ENCODE results near the gene PTPRT. TPM values are rescaled to one million over a fixed set of nuclear protein-coding genes. Genes with fewer than 3 reads are reported as not detected.

The PTPRT gene
- total RNA-seq, 2 experiments from 2014 or later: not detected

GRCh38 chr20:42461965-42462593, 727.6 kb downstream of the PTPRT start:
- CTCF ChIA-PET: no interaction called here
- DNase-seq (no peak), ATAC-seq (no peak)
- POLR2A ChIA-PET: no interaction called here
- no peaks in the 10 kb centered on the region for H3K36me3 Mint-ChIP-seq (ENCODE audit: low read depth)
- no peaks in the 10 kb centered on the region for H3K27me3 Mint-ChIP-seq (ENCODE audit: low read depth)
- no peaks in the 10 kb centered on the region for H3K9me3 Mint-ChIP-seq (ENCODE audit: insufficient read depth)
- H3K4me3 Mint-ChIP-seq: no peak overlapping the region
- H3K27ac Mint-ChIP-seq: no peak overlapping the region
- no peaks in the 10 kb centered on the region for H3K4me1 Mint-ChIP-seq (ENCODE audit: low read depth)

GRCh38 chr20:42461291-42461690, 728.4 kb downstream of the PTPRT start:
- no peaks in the 10 kb centered on the region for H3K36me3 Mint-ChIP-seq (ENCODE audit: low read depth)
- H3K27ac Mint-ChIP-seq: no peak overlapping the region
- DNase-seq (no peak), ATAC-seq (no peak)
- CTCF ChIA-PET: no interaction called here
- POLR2A ChIA-PET: no interaction called here
- H3K9me3 Mint-ChIP-seq (ENCODE audit: insufficient read depth): no peaks in the 10 kb centered on the region
- no peaks in the 10 kb centered on the region for H3K4me1 Mint-ChIP-seq (ENCODE audit: low read depth)
- H3K4me3 Mint-ChIP-seq: no peak overlapping the region
- H3K27me3 Mint-ChIP-seq (ENCODE audit: low read depth): no peaks in the 10 kb centered on the region

DNA sequence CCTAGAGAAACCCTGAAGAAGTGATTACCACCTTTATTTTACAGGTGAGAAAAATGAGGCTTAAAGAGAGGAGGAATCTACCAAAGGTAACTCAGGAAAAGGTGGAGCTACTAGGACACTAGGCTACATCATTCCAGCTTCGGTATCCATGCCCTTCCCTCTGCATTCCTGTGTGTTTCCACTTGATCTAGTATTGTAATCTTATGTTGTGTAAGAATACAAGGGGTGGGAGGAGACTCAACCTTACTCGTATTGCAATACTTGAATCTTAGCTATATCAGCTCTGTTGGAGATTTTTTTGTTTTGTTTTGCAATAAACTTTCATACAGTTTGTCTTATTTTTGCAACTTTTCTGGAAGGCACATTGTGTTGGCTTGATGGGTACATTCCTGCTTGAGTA, 742.4 kb downstream of the PTPRT start:
- ATAC-seq: no peak
- Mint-ChIP-seq H3K27me3 (ENCODE audit: low read depth) (no peaks in the 10 kb centered on the region), H3K27ac (no peak overlapping the region), H3K9me3 (ENCODE audit: insufficient read depth) (no peaks in the 10 kb centered on the region), H3K4me1 (ENCODE audit: low read depth) (no peaks in the 10 kb centered on the region), H3K36me3 (ENCODE audit: low read depth) (no peaks in the 10 kb centered on the region), H3K4me3 (no peak overlapping the region)
- ChIA-PET POLR2A (no interaction called here), CTCF (no interaction called here)
- DNase-seq: no peak

DNA sequence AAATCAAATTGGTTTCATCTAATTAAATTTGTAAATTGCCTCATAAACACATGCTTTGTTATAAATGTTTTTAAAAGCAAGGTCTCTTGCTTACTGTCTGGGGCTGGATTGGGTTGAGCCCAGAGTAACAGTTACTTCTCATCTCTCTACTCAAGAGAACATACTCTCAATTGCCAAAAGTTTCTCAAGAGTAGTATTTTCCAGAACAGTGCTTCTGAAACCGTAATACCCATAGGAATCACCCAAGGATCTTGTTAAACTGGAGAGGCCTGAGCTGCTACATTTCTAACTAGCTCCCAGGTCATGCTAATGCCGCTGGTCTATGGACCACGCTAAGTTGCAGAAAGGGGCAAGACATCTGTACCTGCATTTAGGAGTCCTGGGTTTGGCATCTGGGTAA, 744.9 kb downstream of the PTPRT start:
- ATAC-seq (no peak), DNase-seq (no peak)
- H3K36me3 Mint-ChIP-seq (ENCODE audit: low read depth): no peaks in the 10 kb centered on the region
- ChIA-PET CTCF (no interaction called here), POLR2A (no interaction called here)
- H3K27me3 Mint-ChIP-seq (ENCODE audit: low read depth): no peaks in the 10 kb centered on the region
- H3K9me3 Mint-ChIP-seq (ENCODE audit: insufficient read depth): no peaks in the 10 kb centered on the region
- no peak overlapping the region for H3K4me3 Mint-ChIP-seq
- no peak overlapping the region for H3K27ac Mint-ChIP-seq
- H3K4me1 Mint-ChIP-seq (ENCODE audit: low read depth): no peaks in the 10 kb centered on the region

GRCh38 chr20:42443200-42443599, 746.5 kb downstream of the PTPRT start:
- H3K27me3 Mint-ChIP-seq (ENCODE audit: low read depth): no peaks in the 10 kb centered on the region
- no peaks in the 10 kb centered on the region for H3K4me1 Mint-ChIP-seq (ENCODE audit: low read depth)
- no peak overlapping the region for H3K4me3 Mint-ChIP-seq
- ChIA-PET CTCF (no interaction called here), POLR2A (no interaction called here)
- no peak for DNase-seq
- H3K9me3 Mint-ChIP-seq (ENCODE audit: insufficient read depth): peaks cover 4% of the 10 kb centered on the region
- H3K27ac Mint-ChIP-seq: no peak overlapping the region
- no peaks in the 10 kb centered on the region for H3K36me3 Mint-ChIP-seq (ENCODE audit: low read depth)
- no peak for ATAC-seq

GRCh38 chr20:42442716-42443115, 747.0 kb downstream of the PTPRT start:
- DNase-seq: no peak
- H3K36me3 Mint-ChIP-seq (ENCODE audit: low read depth): no peaks in the 10 kb centered on the region
- ChIA-PET POLR2A (no interaction called here), CTCF (no interaction called here)
- no peak overlapping the region for H3K27ac Mint-ChIP-seq
- H3K4me1 Mint-ChIP-seq (ENCODE audit: low read depth): no peaks in the 10 kb centered on the region
- H3K27me3 Mint-ChIP-seq (ENCODE audit: low read depth): no peaks in the 10 kb centered on the region
- no peak overlapping the region for H3K4me3 Mint-ChIP-seq
- ATAC-seq: no peak
- peaks cover 4% of the 10 kb centered on the region for H3K9me3 Mint-ChIP-seq (ENCODE audit: insufficient read depth)

- H3K27ac Mint-ChIP-seq: no peak overlapping the region
- no peaks in the 10 kb centered on the region for H3K27me3 Mint-ChIP-seq (ENCODE audit: low read depth)
- no peaks in the 10 kb centered on the region for H3K36me3 Mint-ChIP-seq (ENCODE audit: low read depth)
- ChIA-PET CTCF (no interaction called here), POLR2A (no interaction called here)
- ATAC-seq (no peak), DNase-seq (no peak)
- H3K4me1 Mint-ChIP-seq (ENCODE audit: low read depth): no peaks in the 10 kb centered on the region
- H3K9me3 Mint-ChIP-seq (ENCODE audit: insufficient read depth): peaks cover 4% of the 10 kb centered on the region
- H3K4me3 Mint-ChIP-seq: no peak overlapping the region
These were observed 747.8 kb downstream of the PTPRT start for GRCh38 chr20:42441864-42442331.

- no peak overlapping the region for H3K4me3 Mint-ChIP-seq
- H3K27me3 Mint-ChIP-seq (ENCODE audit: low read depth): no peaks in the 10 kb centered on the region
- ChIA-PET CTCF (no interaction called here), POLR2A (no interaction called here)
- H3K9me3 Mint-ChIP-seq (ENCODE audit: insufficient read depth): peaks cover 4% of the 10 kb centered on the region
- H3K4me1 Mint-ChIP-seq (ENCODE audit: low read depth): no peaks in the 10 kb centered on the region
- H3K36me3 Mint-ChIP-seq (ENCODE audit: low read depth): no peaks in the 10 kb centered on the region
- no peak overlapping the region for H3K27ac Mint-ChIP-seq
- no peak for ATAC-seq
- no peak for DNase-seq
These were observed 748.4 kb downstream of the PTPRT start for GRCh38 chr20:42441196-42441863.

DNA sequence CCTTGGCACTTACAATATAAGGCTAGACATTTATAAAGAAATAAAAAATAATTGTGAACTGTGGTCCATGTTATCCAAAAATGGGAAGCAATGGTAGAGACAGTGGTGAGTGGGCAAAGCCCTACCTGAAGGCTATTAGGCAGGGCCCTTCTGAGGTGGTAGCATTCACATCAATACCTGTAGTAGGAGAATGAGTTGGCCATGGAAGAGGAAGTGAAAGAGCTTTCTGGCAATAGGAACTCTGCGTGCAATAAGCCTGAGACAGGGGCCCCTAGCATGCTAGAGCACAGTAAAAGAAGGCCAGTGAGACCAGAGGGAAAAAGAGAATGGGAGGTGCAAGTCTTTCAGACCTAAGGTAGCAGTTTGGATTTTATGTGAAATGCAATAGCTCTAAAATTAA, 754.5 kb downstream of the PTPRT start:
- H3K27me3 Mint-ChIP-seq (ENCODE audit: low read depth): no peaks in the 10 kb centered on the region
- ATAC-seq (no peak), DNase-seq (no peak)
- no peak overlapping the region for H3K4me3 Mint-ChIP-seq
- H3K9me3 Mint-ChIP-seq (ENCODE audit: insufficient read depth): peaks cover 4% of the 10 kb centered on the region
- no peaks in the 10 kb centered on the region for H3K4me1 Mint-ChIP-seq (ENCODE audit: low read depth)
- H3K36me3 Mint-ChIP-seq (ENCODE audit: low read depth): no peaks in the 10 kb centered on the region
- ChIA-PET CTCF (no interaction called here), POLR2A (no interaction called here)
- no peak overlapping the region for H3K27ac Mint-ChIP-seq

DNA sequence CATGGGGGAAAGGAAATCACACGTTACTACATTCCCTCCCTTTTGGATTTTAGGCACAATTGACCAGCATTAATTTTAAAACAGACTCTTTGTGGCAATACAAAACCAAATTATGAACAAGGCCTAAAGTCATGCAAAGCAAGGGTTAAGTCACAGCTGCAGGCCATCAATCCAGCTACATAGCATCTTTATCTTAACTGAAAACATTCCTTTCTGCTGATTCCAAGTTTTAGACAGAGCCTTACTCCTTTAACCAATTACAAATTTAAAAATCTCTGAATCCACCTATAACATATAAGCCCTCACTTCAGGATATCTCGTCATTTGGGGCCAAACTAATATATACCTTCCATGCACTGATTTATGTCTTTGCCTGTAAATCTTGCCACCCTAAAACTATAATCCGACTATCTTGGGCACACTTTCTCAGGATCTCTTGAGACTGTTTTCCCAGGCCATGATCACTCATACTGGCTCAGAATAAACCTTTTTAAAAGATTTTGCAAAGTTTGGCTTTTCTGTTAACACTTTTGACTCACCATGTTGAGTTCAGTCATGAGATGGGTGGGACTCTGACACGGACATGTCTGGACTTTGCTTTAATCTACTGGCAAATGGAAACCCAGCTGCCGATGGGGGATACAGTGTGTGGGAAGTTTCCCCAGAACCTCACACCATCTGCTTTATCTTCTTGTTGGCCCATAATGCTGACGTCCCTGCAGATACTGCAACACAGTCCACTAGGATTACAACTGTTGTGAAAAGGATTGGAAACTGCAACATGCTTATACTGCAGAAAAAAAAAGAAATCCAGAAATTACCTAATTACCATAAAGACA, 757.0 kb downstream of the PTPRT start:
- Mint-ChIP-seq H3K27ac (no peak overlapping the region), H3K9me3 (ENCODE audit: insufficient read depth) (no peaks in the 10 kb centered on the region), H3K27me3 (ENCODE audit: low read depth) (no peaks in the 10 kb centered on the region)

DNA sequence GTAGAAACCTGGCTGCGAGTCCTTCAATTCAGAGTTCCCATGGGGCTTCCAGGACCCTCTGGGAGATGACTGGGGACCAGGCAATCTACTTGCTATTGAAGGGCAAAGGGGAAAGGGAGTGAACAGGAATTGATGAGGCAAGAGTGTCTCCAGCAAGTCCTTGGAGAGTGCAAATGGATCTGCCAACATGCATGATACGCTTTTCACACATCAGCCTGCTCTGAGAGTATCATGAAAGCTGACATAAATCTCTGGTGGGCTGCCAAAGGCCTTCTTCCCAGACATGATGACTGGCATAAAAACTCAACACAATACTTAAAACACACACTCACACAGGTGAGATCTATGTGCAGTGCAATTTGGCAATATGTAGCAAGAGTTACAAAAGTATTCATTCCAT, 759.1 kb downstream of the PTPRT start:
- Mint-ChIP-seq H3K27ac (no peak overlapping the region), H3K4me1 (ENCODE audit: low read depth) (no peaks in the 10 kb centered on the region), H3K9me3 (ENCODE audit: insufficient read depth) (no peaks in the 10 kb centered on the region), H3K4me3 (no peak overlapping the region), H3K27me3 (ENCODE audit: low read depth) (no peaks in the 10 kb centered on the region), H3K36me3 (ENCODE audit: low read depth) (no peaks in the 10 kb centered on the region)
- ATAC-seq (no peak), DNase-seq (no peak)
- ChIA-PET CTCF (no interaction called here), POLR2A (no interaction called here)

More for the DNA sequence above, 757.0 kb downstream of the PTPRT start:
- ChIA-PET CTCF (no interaction called here), POLR2A (interaction anchor here (0.6 kb wide), 1 partner anchor 19 kb away, joined by 3 read pairs; no protein-coding TSS in a partner anchor)
- no peaks in the 10 kb centered on the region for H3K4me1 Mint-ChIP-seq (ENCODE audit: low read depth)
- H3K4me3 Mint-ChIP-seq: no peak overlapping the region
- DNase-seq (no peak), ATAC-seq (no peak)
- H3K36me3 Mint-ChIP-seq (ENCODE audit: low read depth): no peaks in the 10 kb centered on the region

GRCh38 chr20:42429761-42430458, 759.8 kb downstream of the PTPRT start:
- H3K27ac Mint-ChIP-seq: no peak overlapping the region
- H3K36me3 Mint-ChIP-seq (ENCODE audit: low read depth): no peaks in the 10 kb centered on the region
- H3K9me3 Mint-ChIP-seq (ENCODE audit: insufficient read depth): no peaks in the 10 kb centered on the region

More at GRCh38 chr20:42429761-42430458, 759.8 kb downstream of the PTPRT start:
- no peaks in the 10 kb centered on the region for H3K27me3 Mint-ChIP-seq (ENCODE audit: low read depth)
- CTCF ChIA-PET: no interaction called here
- POLR2A ChIA-PET: no interaction called here
- no peak for DNase-seq
- H3K4me3 Mint-ChIP-seq: no peak overlapping the region
- no peak for ATAC-seq
- no peaks in the 10 kb centered on the region for H3K4me1 Mint-ChIP-seq (ENCODE audit: low read depth)

Data from activated CD8-positive, alpha-beta T cell treated with anti-CD3 and anti-CD28 coated beads, Interleukin-2, amount 10 ng/mL, durations not matched to agents 7 days and 5 days (primary cell).